Measurements from ENCODE around the gene BAD.
"Not testable (repeated sequence)": the region's sequence is repeated elsewhere in the genome, so short reads cannot be mapped to it uniquely, and the experiment has no call there.

The BAD gene

GRCh38 chr11:64246871-64247728, 37.4 kb downstream of the BAD start, which contains the start of gene PPP1R14B:
TSS of gene PPP1R14B (minus strand) at chr11:64246943. CDS start at chr11:64246673, 270 bp downstream.
- peak in 1 of 2 donors; percentile 72 for DNase-seq (ENCODE audit: extremely low read depth in 1 of 2, low read depth in 1 of 2)

GRCh38 chr11:64246621-64246870, 37.9 kb downstream of the BAD start:
- DNase-seq (ENCODE audit: extremely low read depth in 1 of 2, low read depth in 1 of 2) = not testable (repeated sequence)

- peak in 1 of 2 donors; percentile 52 for DNase-seq (ENCODE audit: extremely low read depth in 1 of 2, low read depth in 1 of 2)
Measured at GRCh38 chr11:64245797-64246620, 38.5 kb downstream of the BAD start.

- peak in 1 of 2 donors; percentile 32 for DNase-seq (ENCODE audit: extremely low read depth in 1 of 2, low read depth in 1 of 2)
Measured at GRCh38 chr11:64245401-64245796, 39.1 kb downstream of the BAD start.

- DNase-seq (ENCODE audit: extremely low read depth in 1 of 2, low read depth in 1 of 2) = no peak
Measured at GRCh38 chr11:64244966-64245365, 39.5 kb downstream of the BAD start.

- DNase-seq (ENCODE audit: extremely low read depth in 1 of 2, low read depth in 1 of 2) = no peak
Measured at GRCh38 chr11:64244107-64244506, 40.4 kb downstream of the BAD start.

- DNase-seq (ENCODE audit: extremely low read depth in 1 of 2, low read depth in 1 of 2) = no peak
Measured at GRCh38 chr11:64243236-64243854, 41.1 kb downstream of the BAD start.

- peak; percentile 99 for DNase-seq (ENCODE audit: extremely low read depth in 1 of 2, low read depth in 1 of 2)
Measured at GRCh38 chr11:64241491-64242374, 42.7 kb downstream of the BAD start.

- DNase-seq (ENCODE audit: extremely low read depth in 1 of 2, low read depth in 1 of 2) = no peak
Measured at GRCh38 chr11:64241241-64241490, 43.3 kb downstream of the BAD start.

GRCh38 chr11:64240435-64241240, 43.8 kb downstream of the BAD start, which contains the start of gene FKBP2:
TSS of gene FKBP2 (plus strand) at chr11:64241095. CDS start at chr11:64242388, 1,293 bp downstream.
- DNase-seq (ENCODE audit: extremely low read depth in 1 of 2, low read depth in 1 of 2) = peak; percentile 92 to 97

GRCh38 chr11:64239662-64240434, 44.6 kb downstream of the BAD start:
- DNase-seq (ENCODE audit: extremely low read depth in 1 of 2, low read depth in 1 of 2) = no peak

GRCh38 chr11:64238999-64239398, 45.5 kb downstream of the BAD start:
- DNase-seq (ENCODE audit: extremely low read depth in 1 of 2, low read depth in 1 of 2) = no peak

GRCh38 chr11:64238076-64238475, 46.4 kb downstream of the BAD start:
- no peak for DNase-seq (ENCODE audit: extremely low read depth in 1 of 2, low read depth in 1 of 2)

GRCh38 chr11:64237484-64237951, 46.9 kb downstream of the BAD start:
- DNase-seq (ENCODE audit: extremely low read depth in 1 of 2, low read depth in 1 of 2) = no peak

- DNase-seq (ENCODE audit: extremely low read depth in 1 of 2, low read depth in 1 of 2) = no peak
Measured at GRCh38 chr11:64235437-64236161, 48.9 kb downstream of the BAD start.

- peak in 1 of 2 donors; percentile 40 for DNase-seq (ENCODE audit: extremely low read depth in 1 of 2, low read depth in 1 of 2)
Measured at GRCh38 chr11:64234647-64235379, 49.7 kb downstream of the BAD start.

GRCh38 chr11:64233913-64234586, 50.4 kb downstream of the BAD start, which contains the start of gene VEGFB:
TSS of gene VEGFB (plus strand) at chr11:64234584. CDS start at chr11:64234834, 250 bp downstream.
- peak in 1 of 2 donors; percentile 63 for DNase-seq (ENCODE audit: extremely low read depth in 1 of 2, low read depth in 1 of 2)
